Choroid plexus epithelial cell (primary cell): ENCODE measurements around the gene NBAS.

ENCODE experiments used
- DNase-seq: peaks from one replicate; pipeline ENCODE4 v3.0.0-alpha.2; 2010; ENCODE audit warnings: low read depth
- H3K4me3 ChIP-seq: 2 replicates; pipeline ENCODE4 v1.5.1; 2011; ENCODE audit warnings: low read depth, mild to moderate bottlenecking, control low read depth, low read length, moderate library complexity
- TF ChIP-seq, protein P1 (sequence below): conservative IDR thresholded peaks from 2 replicates; pipeline ENCODE4 v1.5.1; 2011; ENCODE audit warnings: low read depth, mild to moderate bottlenecking, control low read depth, inconsistent platforms, low read length, moderate library complexity

NBAS gene

DNA sequence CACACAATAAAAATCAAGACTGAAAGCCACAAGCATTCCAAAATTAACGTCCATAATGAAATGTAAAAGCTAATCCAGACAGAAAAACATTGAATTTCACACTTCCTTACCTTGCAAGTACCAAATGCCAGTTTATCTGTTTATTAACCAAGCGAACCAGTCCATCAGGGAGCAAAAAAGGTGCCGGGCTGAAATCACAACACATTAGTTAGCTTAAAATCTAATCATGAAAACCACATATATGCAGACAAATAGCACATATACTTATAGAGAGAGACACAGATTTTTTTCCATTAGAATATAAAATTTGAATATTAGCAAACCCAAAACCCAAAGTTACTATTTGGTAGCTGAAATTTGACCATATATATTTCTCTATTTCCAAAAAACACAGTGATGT lies 7.2 kb downstream of the NBAS start:
- no peak overlapping the region for H3K4me3 ChIP-seq
- no peak for DNase-seq
- TF ChIP-seq, protein P1, sequence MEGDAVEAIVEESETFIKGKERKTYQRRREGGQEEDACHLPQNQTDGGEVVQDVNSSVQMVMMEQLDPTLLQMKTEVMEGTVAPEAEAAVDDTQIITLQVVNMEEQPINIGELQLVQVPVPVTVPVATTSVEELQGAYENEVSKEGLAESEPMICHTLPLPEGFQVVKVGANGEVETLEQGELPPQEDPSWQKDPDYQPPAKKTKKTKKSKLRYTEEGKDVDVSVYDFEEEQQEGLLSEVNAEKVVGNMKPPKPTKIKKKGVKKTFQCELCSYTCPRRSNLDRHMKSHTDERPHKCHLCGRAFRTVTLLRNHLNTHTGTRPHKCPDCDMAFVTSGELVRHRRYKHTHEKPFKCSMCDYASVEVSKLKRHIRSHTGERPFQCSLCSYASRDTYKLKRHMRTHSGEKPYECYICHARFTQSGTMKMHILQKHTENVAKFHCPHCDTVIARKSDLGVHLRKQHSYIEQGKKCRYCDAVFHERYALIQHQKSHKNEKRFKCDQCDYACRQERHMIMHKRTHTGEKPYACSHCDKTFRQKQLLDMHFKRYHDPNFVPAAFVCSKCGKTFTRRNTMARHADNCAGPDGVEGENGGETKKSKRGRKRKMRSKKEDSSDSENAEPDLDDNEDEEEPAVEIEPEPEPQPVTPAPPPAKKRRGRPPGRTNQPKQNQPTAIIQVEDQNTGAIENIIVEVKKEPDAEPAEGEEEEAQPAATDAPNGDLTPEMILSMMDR: no peak

DNA sequence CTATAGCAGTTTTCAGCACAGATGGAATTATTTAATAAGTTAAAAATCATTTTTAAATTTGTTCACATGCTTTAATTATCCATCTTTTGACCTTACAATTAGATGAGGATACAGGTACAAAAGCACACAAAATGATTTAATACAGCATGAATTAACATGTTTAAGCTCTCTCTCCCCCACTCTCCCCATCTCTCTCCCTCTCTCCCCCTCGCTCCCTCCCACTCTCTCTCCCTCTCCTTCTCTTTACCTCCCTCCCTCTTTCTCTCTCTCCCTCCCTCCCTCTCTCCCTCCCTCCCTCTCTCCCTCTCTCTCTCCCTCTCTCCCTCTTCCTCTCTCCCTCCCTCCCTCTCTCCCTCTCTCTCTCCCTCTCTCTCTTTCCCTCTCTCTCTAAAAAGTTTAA lies 7.6 kb downstream of the NBAS start:
- H3K4me3 ChIP-seq: no peak overlapping the region
- TF ChIP-seq, protein P1: no peak
- no peak for DNase-seq

DNA sequence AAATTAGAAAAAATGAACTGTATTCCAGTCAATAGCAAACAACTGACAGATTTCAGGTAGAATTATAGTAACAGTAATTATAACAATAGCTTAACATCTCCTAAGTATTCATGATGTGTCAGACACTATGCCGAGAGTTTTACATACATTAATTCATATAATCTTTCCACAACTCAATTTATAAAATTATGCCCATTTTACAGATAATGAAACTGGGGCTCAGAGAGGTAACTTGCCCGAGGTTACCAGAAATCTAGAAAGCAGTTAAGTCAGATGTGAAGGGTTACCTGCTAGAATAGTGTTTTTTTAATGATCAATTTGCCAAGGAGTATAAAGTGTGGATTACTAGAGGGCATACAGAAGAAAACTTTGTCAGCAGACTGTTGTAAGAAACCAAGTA lies 12.2 kb downstream of the NBAS start:
- TF ChIP-seq, protein P1: no peak
- H3K4me3 ChIP-seq: no peak overlapping the region
- no peak for DNase-seq

DNA sequence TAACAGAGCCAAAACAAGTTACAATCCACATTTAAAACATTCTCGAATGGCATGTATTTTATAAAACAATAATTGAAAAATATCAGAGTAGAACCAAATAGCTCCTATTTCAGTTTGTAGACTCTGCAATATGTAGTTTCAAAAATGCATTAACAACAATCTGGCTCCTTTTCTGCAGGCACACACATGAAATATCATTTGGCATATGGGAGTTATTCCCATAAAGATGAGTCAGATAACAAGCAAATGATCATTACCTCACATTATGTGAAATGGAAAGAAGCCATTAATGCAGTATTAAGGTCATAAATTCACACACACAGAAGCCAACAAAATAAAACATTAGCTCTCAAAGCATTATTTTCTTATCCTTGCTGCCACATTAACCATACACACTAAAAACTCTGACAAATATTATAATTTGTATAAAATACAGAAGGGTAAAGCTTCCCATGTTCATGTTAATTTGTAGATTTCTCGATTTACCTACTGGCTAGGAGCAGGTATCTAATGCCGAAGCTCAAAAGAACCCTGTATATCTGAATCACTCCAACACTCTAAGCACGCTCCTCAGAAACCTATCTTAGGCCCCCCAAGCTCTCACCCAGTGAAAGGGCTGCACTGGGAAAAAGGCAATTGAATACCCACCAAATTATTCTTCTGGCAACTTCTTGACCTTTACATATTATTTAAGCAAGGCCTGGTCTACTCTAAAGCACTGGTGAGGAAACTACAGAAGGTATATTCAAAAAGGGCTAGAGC lies 13.8 kb downstream of the NBAS start:
- DNase-seq: no peak
- no peak overlapping the region for H3K4me3 ChIP-seq
- TF ChIP-seq, protein P1: no peak

- H3K4me3 ChIP-seq: no peak overlapping the region
- no peak for DNase-seq
- TF ChIP-seq, protein P1: peak; percentile 36
Observed at GRCh38 chr2:15546297-15547098, 14.6 kb downstream of the NBAS start.

- TF ChIP-seq, protein P1: no peak
- no peak for DNase-seq
- H3K4me3 ChIP-seq: no peak overlapping the region
Observed at GRCh38 chr2:15544227-15544626, 16.9 kb downstream of the NBAS start.

DNA sequence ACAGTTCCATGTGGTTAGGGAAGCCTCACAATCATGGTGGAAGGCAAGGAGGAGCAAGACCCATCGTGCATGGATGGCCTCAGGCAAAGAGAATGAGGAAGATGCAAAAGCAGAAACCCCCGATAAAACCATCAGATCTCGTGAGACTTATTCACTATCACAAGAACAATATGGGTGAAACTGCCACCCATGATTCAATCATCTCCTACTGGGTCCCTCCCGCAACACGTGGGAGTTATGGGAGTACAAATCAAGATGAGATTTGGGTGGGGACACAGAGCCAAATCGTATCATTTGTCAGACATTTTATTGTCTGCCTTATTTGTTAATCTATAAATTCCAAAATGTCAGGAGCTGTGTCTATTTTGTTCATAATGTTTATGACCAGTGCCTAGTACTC lies 17.6 kb downstream of the NBAS start:
- no peak for DNase-seq
- H3K4me3 ChIP-seq: no peak overlapping the region
- TF ChIP-seq, protein P1: no peak
